B cell (primary cell): ENCODE measurements around the gene TCF7L2. TPM values are rescaled to one million over a fixed set of nuclear protein-coding genes. Genes with fewer than 3 reads are reported as not detected.

Experiments used
- ATAC-seq: fragments of 200-7000 bp; cut with Tn5 transposase; one replicate; pipeline ENCODE4 v1.10.0; 2021; ENCODE audit warnings: low read depth, mild to moderate bottlenecking, moderate number of reproducible peaks, moderate library complexity
- CTCF ChIA-PET: fragments of 350-600 bp; sonication (Branson Sonifier 250); formaldehyde crosslinking; loops from one replicate; lab custom pipeline; 2021; ENCODE audit warnings: antibody characterized with exemption, inconsistent platforms; lab: Charles Lee
- POLR2A ChIA-PET: fragments of 350-600 bp; sonication (Branson Sonifier 250); formaldehyde crosslinking; loops from one replicate; lab custom pipeline; 2021; ENCODE audit warnings: antibody characterized with exemption; lab: Charles Lee
- DNase-seq: peaks from one replicate; pipeline ENCODE4 v3.0.0; 2013
- H2AFZ ChIP-seq: 2 replicates; pipeline ENCODE4 v1.6.1; 2012; ENCODE audit warnings: mild to moderate bottlenecking, low read depth, low read length; ENCODE audit not compliant: insufficient read depth, poor library complexity, severe bottlenecking
- H3K27ac ChIP-seq, 2 donors: 1 replicate in 1 of 2; 2 replicates in 1 of 2; pipeline ENCODE4 v1.5.1; 2012 to 2013; ENCODE audit warnings: low read length in 2 of 2, mild to moderate bottlenecking in 2 of 2, moderate library complexity in 1 of 2
- H3K27me3 ChIP-seq, 4 experiments: fragments of 200-600 bp in 1 of 4; sonication (generic) in 1 of 4; replicated peaks in 1 of 4; 1 replicate in 2 of 4; 2 replicates in 2 of 4; pipeline versions ENCODE4 v1.6.1 to v1.7.0; 2013 to 2016; ENCODE audit warnings: low read length in 3 of 4, mild to moderate bottlenecking in 2 of 4, mixed read lengths in 1 of 4, moderate library complexity in 1 of 4; ENCODE audit not compliant: insufficient read depth in 4 of 4, control insufficient read depth in 3 of 4; ENCODE audit errors: control extremely low read depth in 1 of 4
- H3K36me3 ChIP-seq, 2 experiments: replicated peaks in 1 of 2; 1 replicate in 1 of 2; 2 replicates in 1 of 2; pipeline versions ENCODE4 v1.6.1 to v1.7.1; 2013; ENCODE audit warnings: low read length in 1 of 2; ENCODE audit not compliant: insufficient read depth in 2 of 2, control insufficient read depth in 1 of 2; ENCODE audit errors: control extremely low read depth in 1 of 2, extremely low read depth in 1 of 2
- H3K4me1 ChIP-seq, 2 donors: fragments of 200-600 bp in 1 of 2; sonication (generic) in 1 of 2; 1 replicate in 1 of 2; 2 replicates in 1 of 2; pipeline versions ENCODE4 v1.5.1 to v1.6.1; 2013 to 2017; ENCODE audit warnings: low read length in 2 of 2; ENCODE audit not compliant: control insufficient read depth in 2 of 2, insufficient read depth in 2 of 2
- H3K4me2 ChIP-seq: replicated peaks from 2 replicates; pipeline ENCODE3; 2012; ENCODE audit warnings: mild to moderate bottlenecking, low read depth, low read length; ENCODE audit not compliant: poor library complexity, severe bottlenecking
- H3K4me3 ChIP-seq, 5 experiments: fragments of 200-600 bp in 1 of 5; sonication (generic) in 1 of 5; 1 replicate in 3 of 5; 2 replicates in 2 of 5; pipeline versions ENCODE4 v1.5.1 to v1.7.0; 2011 to 2016; ENCODE audit warnings: low read length in 4 of 5, mild to moderate bottlenecking in 4 of 5, low read depth in 2 of 5, control low read depth in 1 of 5, moderate library complexity in 1 of 5; ENCODE audit not compliant: insufficient read depth in 1 of 5; ENCODE audit errors: control extremely low read depth in 1 of 5, extremely low read depth in 1 of 5
- H3K79me2 ChIP-seq: fragments of 200-600 bp; sonication (generic); one replicate; pipeline ENCODE4 v1.6.0; 2016; ENCODE audit warnings: low read length; ENCODE audit not compliant: control insufficient read depth, insufficient read depth
- H3K9ac ChIP-seq: fragments of 200-600 bp; sonication (generic); 2 replicates; pipeline ENCODE4 v1.6.1; 2017; ENCODE audit warnings: mild to moderate bottlenecking, low read length, moderate library complexity
- H3K9me3 ChIP-seq, 3 donors: one replicate each; pipeline versions ENCODE4 v1.6.1 to v1.7.1; 2013; ENCODE audit warnings: low read length in 2 of 3; ENCODE audit not compliant: control insufficient read depth in 2 of 3, insufficient read depth in 1 of 3; ENCODE audit errors: control extremely low read depth in 1 of 3
- H4K20me1 ChIP-seq: 2 replicates; pipeline ENCODE4 v1.6.0; 2012; ENCODE audit warnings: mild to moderate bottlenecking, low read length; ENCODE audit not compliant: insufficient read depth, control insufficient read depth, poor library complexity, severe bottlenecking
- H3K27ac Mint-ChIP-seq: one replicate; pipeline ENCODE4 v1.8.0; 2021; ENCODE audit warnings: mixed read lengths
- H3K27me3 Mint-ChIP-seq: one replicate; pipeline ENCODE4 v1.8.0; 2021; ENCODE audit warnings: mixed read lengths
- H3K4me1 Mint-ChIP-seq: one replicate; pipeline ENCODE4 v1.8.0; 2021; ENCODE audit warnings: mixed read lengths
- H3K4me3 Mint-ChIP-seq: one replicate; pipeline ENCODE4 v1.8.0; 2021; ENCODE audit warnings: mixed read lengths
- H3K9me3 Mint-ChIP-seq: one replicate; pipeline ENCODE4 v1.8.0; 2022; ENCODE audit warnings: mixed read lengths; ENCODE audit not compliant: insufficient read depth
- CTCF ChIP-seq: fragments of 200-600 bp; IDR thresholded peaks from one replicate; pipeline ENCODE4 v1.8.0; 2022; ENCODE audit warnings: antibody characterized with exemption, mild to moderate bottlenecking
- EZH2 ChIP-seq: IDR thresholded peaks from 2 replicates; pipeline ENCODE4 v1.6.1; 2012; ENCODE audit warnings: borderline replicate concordance, low read depth, mild to moderate bottlenecking, moderate library complexity, low read length; ENCODE audit not compliant: insufficient read depth, poor library complexity, severe bottlenecking
- WGBS: methylation state at CpG from one replicate; pipeline ENCODE4 v1.1.5; 2013; ENCODE audit warnings: missing lambda C conversion rate; ENCODE audit not compliant: insufficient coverage; 5-methylcytosine and 5-hydroxymethylcytosine counted together
- intact Hi-C: fragments of 100-400 bp; cut with micrococcal nuclease; formaldehyde crosslinking; loops from one replicate; pipeline ENCODE4 v1.10.0; 2022
- polyA plus RNA-seq: library from polyadenylated mRNA; depleted of rRNA; stranded (reverse); fragments of >200 nt; gene quantifications from 2 replicates; pipeline ENCODE4 v1.2.3, GENCODE V29; 2012
- total RNA-seq, 2 donors: library from RNA; stranded (reverse); fragments of 120-200 nt in 1 of 2; gene quantifications; 1 replicate in 1 of 2; 2 replicates in 1 of 2; pipeline versions ENCODE4 v1.2.3 to v1.2.4, GENCODE V29; 2013 to 2022

The TCF7L2 gene
- total and polyA plus RNA-seq, 2 donors (not counting 1 experiment from before 2014, with no cell fraction given): 0.48 to 1.1 TPM

DNA sequence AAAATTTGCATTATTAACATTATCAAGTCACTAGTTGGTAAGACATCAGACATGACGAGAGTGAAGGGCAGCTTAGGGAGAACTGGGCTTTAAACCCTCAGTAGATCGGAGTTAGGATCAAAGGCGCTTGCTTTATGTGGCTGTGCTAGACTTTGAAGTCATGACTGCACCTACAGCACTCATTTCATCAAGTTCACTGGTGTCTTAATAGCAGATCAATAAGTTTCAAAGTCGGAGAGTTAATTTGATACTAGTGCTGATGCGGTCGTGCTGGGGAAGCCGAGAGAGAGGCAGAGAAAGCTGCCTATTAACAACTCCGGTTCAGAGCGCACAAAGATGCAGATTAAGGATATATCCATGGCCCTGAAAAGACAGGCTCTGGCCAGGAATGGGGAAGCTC is 172.9 kb downstream of the TCF7L2 start:
- H3K9me3 ChIP-seq: no peaks in the 10 kb centered on the region
- intact Hi-C loops: no loop called here
- H3K27ac ChIP-seq: no peak overlapping the region
- no peak for TF ChIP-seq EZH2
- no peak for TF ChIP-seq CTCF
- Mint-ChIP-seq H3K4me1 (peaks cover 5% of the 10 kb centered on the region), H3K27me3 (peaks cover 37% of the 10 kb centered on the region), H3K9me3 (no peaks in the 10 kb centered on the region), H3K27ac (no peak overlapping the region), H3K4me3 (no peak overlapping the region)
- WGBS: 100% methylated on average over 9 of the region's 9 CpGs
- ChIA-PET CTCF (no interaction called here), POLR2A (no interaction called here)
- H3K36me3 ChIP-seq: no peaks in the 10 kb centered on the region
- no peak for DNase-seq
- no peak overlapping the region for H3K4me2 ChIP-seq
- peaks cover 0 to 18% (median 13%) of the 10 kb centered on the region in 4 experiments for H3K27me3 ChIP-seq
- no peak for ATAC-seq
- no peak overlapping the region for H2AFZ ChIP-seq
- no peaks in the 10 kb centered on the region for H3K79me2 ChIP-seq
- peaks cover 0 to 4% of the 10 kb centered on the region in 2 donors for H3K4me1 ChIP-seq
- H4K20me1 ChIP-seq: no peaks in the 10 kb centered on the region
- no peak overlapping the region for H3K9ac ChIP-seq
- H3K4me3 ChIP-seq: no peak overlapping the region

DNA sequence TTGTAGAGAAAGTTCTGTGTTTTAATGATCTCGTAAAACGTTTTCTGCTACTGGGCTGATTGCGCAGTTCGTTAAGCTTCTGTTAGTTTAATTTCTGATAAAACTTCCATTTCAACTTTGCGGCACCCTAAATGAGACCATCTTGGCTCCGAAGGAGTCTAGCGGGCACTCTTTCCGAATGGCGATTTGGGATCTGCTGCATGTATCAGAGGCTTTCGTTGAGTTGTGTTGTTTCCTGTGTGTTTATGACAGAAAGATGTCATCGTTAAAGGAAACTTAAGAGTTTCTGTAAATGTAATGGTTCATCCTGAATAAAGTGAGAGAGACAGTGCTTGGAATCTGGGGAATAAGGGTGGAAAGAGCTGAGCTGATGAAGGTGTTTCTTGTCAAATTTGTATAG is 174.7 kb downstream of the TCF7L2 start:
- CTCF ChIA-PET: no interaction called here
- no peaks in the 10 kb centered on the region for H3K36me3 ChIP-seq
- H3K9ac ChIP-seq: no peak overlapping the region
- no peak overlapping the region for H3K4me3 ChIP-seq
- Mint-ChIP-seq H3K4me3 (no peak overlapping the region), H3K9me3 (no peaks in the 10 kb centered on the region), H3K4me1 (peaks cover 5% of the 10 kb centered on the region), H3K27ac (no peak overlapping the region), H3K27me3 (peaks cover 50% of the 10 kb centered on the region)
- no peaks in the 10 kb centered on the region for H3K9me3 ChIP-seq
- no peak overlapping the region for H2AFZ ChIP-seq
- DNase-seq (no peak), ATAC-seq (no peak)
- H3K79me2 ChIP-seq: no peaks in the 10 kb centered on the region
- peaks cover 0 to 21% (median 16%) of the 10 kb centered on the region in 4 experiments for H3K27me3 ChIP-seq
- WGBS: 98% methylated on average over 9 of the region's 11 CpGs
- POLR2A ChIA-PET: no interaction called here
- no peak overlapping the region for H3K4me2 ChIP-seq
- H4K20me1 ChIP-seq: no peaks in the 10 kb centered on the region
- intact Hi-C loops: no loop called here
- H3K27ac ChIP-seq: no peak overlapping the region
- TF ChIP-seq CTCF (no peak), EZH2 (no peak)
- H3K4me1 ChIP-seq: peaks cover 0 to 4% of the 10 kb centered on the region in 2 donors
